ENCODE measurements around the gene PFKFB3.
"Not testable (repeated sequence)": the region's sequence is repeated elsewhere in the genome, so short reads cannot be mapped to it uniquely, and the experiment has no call there.

Gene PFKFB3

DNA sequence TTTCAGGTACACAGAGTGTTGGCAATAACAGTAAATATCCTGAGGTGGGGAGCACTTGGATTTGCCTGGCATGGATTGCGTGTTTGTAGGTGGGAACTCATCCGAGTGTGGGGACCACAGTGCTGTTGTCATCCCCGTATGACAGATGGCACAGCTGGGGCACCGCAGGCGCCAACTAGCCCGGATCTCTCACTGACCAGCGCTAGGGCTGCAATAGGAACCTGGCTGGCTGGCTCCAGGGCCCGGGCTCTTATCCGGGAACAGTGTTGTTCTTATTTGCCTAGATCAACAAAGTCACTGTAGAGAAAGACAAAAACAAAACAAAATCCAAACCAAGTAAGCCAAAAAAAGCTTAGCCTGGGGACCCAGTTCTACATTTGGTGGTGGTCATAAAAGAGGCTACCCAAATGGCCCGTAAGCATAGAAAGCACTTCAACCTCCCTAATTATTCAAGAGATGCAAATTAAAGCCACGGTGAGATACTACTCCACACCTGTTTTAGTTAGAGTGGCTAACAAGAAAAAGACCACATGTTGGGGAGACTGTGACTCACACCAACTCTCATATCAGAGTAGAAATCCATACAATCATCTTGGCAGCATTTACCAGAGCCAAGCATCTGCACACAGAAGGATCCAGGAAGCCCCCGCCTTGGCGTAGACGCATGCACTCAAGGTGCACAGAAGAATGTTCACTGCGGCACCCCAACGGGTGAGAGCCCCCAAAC is 27.2 kb upstream of the PFKFB3 start:
- peak in 39 of 42 donors; percentile 27 to 85 (median 56) for DNase-seq

DNA sequence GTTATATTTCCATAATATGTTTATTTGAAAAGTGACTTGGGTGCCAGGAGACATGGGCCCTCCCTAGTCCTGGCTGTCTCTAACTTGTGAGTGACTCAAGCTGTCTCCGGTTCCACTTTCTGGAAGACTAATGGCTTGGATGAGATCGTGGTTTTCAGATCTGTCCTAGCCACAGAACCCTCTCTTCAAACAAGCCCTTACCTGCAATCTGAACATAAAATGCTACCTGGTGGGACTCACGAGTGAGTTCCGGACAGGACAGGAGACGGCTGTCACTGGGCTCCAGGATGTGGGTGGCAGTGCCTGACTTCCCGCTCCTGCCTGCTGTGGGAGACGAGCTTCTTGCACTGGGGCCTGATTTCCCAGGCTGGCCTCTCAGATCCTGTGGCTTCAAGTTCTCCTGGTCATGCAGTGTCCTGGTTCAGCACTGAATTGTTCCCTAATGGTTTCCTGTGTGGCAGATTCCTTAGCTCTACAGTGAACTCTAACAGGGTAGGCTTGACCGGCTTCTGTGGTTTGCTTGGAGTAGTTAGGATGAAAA is 26.0 kb upstream of the PFKFB3 start:
- no peak for DNase-seq
- intact Hi-C loops (cut with DNase I) = no loop called here

More for the DNA sequence above, 27.2 kb upstream of the PFKFB3 start:
- intact Hi-C loops (cut with DNase I) = no loop called here

DNA sequence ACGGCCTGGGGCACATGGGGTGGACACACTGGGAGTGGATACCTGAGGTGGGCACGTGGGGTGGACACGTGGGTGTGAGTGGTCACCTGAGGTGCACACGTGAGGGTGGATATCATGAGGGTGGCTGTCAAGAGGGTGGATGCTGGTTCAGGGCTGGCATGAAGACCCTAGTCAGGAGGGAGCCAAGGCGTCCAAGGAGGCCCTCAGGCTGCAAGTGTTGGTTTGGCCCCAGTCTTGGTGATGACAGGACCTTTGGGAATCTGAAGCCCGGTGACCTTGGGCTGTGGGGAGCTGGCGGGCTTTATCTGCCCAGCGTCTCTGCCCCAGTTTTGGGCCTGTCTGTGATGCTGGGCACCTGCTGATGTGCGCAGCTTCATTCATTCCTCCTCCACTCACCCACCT is 24.9 kb upstream of the PFKFB3 start:
- intact Hi-C loops (cut with DNase I) = no loop called here

DNA sequence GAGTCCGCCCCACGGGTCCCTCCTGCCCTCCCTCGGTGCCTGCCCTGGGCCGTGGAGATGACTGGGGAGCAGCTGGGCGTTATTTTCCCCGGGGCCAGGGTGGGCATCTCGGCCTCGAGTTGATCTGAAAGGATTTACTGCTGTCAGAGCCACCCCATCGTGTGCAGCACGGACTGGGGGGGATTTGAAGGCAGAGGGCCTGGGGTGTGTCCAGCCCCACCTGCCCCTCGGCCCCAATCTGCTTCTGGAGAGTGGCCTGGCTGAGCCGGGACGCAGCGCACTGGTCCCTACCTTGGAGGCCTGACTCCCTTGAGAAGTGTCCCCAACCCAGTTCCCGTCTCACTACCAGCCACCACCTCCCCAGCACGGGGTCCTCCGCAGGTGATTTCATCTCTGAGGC is 24.2 kb upstream of the PFKFB3 start:
- no peak for DNase-seq
- intact Hi-C loops (cut with DNase I) = no loop called here

More for the DNA sequence above, 24.9 kb upstream of the PFKFB3 start:
- no peak for DNase-seq

DNA sequence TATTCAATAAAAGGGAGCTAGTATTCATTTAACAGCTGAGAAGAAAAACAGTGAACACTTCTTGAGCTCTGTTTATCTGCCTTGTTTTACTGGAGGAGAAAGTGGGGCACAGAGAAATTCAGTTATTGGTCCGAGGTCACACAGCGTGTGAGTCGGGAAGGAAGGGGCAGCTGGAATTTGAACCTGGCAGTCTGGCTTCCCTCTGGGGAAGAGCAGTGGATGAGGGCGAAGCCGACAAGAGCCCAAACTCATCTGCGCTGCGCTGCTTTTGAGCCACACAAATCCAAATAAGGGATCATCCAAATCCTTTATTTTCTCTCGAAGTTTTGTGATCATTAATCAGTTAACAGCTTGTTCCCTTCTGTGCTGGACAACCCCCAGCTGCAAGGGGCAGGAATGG is 23.7 kb upstream of the PFKFB3 start:
- DNase-seq = no peak
- intact Hi-C loops (cut with DNase I) = no loop called here

DNA sequence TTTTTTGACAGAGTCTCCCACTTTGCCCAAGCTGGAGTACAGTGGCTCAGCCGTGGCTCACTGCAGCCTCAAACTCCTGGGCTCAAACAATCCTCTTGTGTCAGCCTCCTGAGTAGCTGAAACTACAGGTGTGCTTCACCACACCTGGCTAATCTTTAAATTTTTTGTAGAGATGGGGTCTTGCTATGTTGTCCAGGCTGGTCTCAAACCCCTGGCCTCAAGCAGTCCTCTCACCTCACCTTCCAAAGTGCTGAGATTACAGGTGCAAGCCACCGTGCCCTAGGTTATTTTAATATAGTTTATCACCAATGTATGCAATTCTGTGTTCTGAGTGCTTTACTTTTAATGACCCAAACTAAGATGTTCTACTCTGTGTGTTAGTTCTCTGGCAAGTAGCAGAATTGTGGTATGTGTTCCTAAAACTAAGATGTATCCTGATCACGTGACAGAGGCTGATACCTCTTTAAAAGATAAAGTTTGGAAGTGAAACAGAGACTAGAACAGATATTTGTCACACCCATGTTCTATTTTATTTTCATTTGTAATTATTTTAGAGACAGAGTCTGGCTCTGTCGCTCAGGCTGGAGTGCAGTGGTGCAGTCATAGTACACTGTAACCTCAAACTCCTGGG is 22.1 kb upstream of the PFKFB3 start:
- intact Hi-C loops (cut with DNase I) = no loop called here
- no peak for DNase-seq

DNA sequence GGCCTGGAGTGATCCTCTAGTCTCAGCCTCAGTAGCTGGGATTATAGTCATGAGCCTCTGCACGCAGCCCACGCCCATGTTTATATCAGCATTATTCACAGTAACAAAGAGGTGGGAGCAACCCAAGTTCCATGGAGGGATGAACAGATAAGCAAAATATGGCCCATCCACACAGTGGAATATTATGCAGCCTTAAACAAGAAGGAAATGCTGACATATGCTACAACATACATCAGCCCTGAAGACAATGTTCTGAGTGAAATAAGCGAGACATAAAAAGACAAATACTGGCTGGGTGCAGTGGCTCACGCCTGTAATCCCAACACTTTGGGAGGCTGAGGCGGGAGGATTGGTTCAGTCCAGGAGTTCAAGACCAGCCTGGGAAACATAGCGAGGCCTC is 21.5 kb upstream of the PFKFB3 start:
- intact Hi-C loops (cut with DNase I) = no loop called here
- no peak for DNase-seq

DNA sequence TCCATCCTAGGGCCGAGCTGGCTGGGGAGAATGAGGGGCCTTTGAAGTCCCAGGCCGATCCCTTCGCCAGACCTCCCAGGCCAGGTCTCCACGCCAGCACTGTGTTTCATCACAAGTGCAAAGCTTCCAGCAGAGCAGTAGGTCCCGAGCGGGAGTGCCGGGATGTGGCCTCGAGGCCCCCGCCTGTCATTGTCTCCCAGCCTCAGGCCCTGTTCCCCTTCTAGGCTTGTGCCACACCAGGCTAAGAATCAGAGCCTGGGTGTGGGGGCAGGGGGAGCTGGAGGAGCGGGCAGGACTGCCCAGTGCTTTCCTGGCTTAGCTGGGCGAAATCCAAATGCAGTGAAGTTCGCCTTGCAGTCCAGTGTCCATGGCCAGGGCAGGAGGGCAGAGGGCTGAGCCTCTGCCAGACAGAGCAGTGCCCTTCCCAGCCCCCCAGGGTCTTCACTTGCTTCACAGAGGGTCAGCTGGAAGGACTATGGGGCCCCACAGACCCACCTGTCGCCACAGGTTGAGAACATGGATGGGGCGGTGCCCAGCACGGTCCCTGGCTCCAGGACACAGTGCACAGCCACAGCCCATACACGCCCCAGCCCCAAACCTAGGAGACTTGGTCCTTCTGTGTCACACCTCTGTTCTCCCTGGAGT is 20.2 kb upstream of the PFKFB3 start:
- intact Hi-C loops (cut with DNase I) = no loop called here
- DNase-seq = no peak

DNA sequence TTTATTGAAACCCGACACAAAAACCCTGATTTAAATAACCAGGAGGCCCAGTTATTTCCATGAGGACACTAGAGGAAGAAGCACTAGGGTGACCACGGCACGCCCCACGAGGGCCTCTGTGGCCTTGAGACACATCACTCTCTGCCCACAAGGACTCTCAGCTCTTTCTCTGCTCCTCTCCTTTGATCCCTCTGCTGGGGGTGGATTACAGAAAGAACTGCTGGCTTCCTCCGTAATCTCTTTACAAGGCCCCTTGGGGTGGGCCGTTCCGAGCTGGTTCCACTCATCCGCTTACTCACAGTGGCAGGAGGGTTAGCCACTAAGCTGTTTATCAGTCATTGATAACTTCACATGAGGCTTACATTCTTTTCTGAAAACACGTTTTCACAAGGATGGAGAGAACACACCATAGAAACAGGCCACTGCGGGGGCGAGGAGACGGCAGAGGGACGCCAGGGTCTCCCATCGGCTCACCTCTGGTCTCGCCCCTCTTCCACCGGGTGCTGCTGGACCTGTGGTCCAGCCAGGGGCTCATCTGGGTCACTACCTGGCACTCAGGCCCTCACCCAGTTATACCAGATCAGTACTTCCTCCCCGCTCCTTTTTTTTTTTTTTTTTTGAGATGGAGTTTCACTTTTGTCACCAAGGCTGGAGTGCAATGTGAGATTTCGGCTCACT is 17.6 kb upstream of the PFKFB3 start:
- DNase-seq = no peak

DNA sequence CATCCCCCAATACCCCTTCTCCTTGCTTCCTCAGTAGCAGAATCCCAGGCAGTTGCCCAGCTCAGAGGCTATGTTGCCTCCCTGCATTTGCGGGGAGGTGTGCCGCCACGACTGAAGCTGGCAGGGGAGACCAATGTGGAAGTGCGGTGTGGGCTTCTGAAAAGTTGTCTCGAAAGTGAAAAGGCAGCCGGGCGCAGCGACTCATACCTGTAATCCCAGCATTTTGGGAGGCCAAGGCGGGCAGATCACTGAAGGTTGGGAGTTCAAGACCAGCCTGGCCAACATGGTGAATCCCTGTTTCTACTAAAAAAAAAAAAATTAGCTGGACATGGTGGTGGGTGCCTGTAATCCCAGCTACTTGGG is 15.9 kb upstream of the PFKFB3 start:
- intact Hi-C loops (cut with DNase I) = no loop called here
- no peak for DNase-seq

More for the DNA sequence above, 17.6 kb upstream of the PFKFB3 start:
- intact Hi-C loops (cut with DNase I) = no loop called here

DNA sequence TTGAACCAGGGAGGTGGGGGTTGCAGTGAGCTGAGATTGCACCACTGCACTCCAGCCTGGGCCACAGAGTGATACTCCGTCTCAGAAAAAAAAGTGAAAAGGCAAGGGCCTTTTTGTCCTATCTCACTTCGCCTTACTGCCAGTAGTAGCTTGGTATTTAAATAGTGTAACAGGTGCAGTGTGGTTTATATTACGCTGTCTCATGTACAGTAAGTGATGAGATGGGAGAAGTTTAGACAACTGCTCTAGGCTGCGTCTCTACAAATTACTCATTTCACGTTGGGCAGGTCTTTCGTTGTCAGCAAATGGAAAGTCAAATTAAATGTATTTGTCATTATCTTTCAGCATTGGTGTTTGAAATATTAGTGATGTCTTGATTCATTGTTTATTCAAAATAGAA is 15.5 kb upstream of the PFKFB3 start:
- no peak for DNase-seq
- intact Hi-C loops (cut with DNase I) = no loop called here

DNA sequence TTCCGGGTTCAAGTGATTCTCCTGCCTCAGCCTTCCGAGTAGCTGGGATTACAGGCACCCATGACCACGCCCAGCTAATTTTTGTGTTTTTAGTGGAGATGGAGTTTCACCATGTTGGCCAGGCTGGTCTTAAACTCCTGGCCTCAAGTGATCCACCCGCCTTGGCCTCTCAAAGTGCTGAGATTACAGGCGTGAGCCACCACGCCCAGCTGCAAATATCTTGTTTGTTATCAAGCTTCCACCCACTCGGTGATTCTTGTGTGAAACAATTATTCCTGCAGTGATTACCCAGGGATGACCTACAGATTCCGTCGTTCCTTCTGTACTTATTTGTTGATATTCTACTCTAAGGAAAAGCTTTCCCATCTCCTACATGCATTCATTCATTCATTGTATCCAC is 12.7 kb upstream of the PFKFB3 start:
- DNase-seq; intact Hi-C loops (cut with DNase I): not testable (repeated sequence)

DNA sequence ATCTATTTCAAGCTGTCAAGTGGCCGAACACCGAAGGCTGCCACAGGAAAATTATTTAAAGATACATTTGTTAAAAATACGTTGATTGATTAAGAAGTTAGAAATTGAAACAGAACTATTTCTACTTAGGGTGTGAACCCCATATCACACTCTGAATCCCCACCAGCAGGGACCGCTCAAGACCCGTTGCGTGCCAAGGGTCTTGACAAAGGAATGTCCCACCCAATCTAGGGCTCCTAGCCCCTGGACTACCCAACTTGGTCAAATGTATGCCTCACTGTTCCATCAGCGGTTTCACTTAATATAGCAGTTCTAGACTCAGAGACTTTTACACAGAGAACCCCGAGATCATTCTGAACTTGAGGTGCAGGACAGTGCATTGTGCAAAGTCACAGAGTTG is 11.6 kb upstream of the PFKFB3 start:
- intact Hi-C loops (cut with DNase I) = no loop called here
- DNase-seq = no peak

DNA sequence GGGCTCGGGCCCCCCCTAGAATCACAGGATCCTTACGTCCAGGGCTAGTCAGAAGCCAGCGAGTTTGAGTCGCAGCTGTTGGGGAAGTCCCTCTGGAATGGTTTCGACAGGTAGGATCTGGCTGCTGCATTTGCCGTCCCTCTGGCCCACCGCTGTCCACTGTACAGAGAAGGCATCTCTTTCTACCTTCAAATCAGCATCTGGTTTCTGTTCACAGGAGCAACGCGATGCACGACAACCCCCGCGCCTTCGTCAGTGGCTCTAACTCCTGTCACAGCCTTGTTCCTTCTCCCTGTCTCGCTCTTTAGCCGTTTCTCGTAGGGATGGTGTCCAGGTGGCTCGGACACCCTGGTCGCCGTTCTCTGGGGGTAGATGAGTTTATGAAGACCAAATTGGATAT is 11.2 kb upstream of the PFKFB3 start:
- no peak for DNase-seq
- intact Hi-C loops (cut with DNase I) = no loop called here

DNA sequence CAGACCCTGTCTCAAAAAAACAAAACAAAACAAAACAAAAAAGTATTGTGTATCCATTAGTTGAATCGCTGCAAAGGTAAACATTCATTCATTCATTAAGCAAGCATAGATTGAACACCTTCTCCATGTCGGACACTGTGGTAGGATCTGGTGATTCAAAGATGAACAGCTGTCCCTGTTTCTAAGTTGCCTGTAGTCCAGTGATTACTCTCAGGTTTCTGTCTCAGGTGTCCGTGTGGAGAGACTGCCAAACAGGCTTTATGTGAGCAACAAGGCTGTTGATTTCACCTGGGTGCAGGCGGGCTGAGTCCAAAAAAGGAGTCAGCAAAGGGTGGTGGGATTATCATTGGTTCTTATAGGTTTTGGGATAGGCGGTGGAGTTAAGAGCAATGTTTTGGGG is 9.4 kb upstream of the PFKFB3 start:
- DNase-seq; intact Hi-C loops (cut with DNase I): not testable (repeated sequence)

DNA sequence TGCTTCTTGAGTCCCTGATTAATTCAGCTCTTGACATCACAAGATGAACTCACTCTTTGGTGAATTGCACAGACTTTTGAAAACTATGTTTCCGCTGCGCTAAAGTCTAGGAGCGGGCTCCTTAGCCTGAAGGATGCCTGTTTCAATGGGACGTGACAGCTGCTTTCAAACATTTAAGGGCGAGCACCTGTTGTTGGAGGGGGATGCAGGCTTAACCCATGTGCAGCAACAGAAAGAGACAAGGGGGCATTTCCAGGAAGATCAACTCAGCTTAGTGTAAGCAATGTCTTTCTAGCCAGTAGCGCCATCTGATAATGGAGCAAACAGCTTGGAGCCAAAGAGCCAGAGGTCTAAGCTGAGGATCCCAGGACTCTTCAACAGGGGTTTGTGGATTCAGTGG is 8.4 kb upstream of the PFKFB3 start:
- DNase-seq = no peak
- intact Hi-C loops (cut with DNase I) = no loop called here

DNA sequence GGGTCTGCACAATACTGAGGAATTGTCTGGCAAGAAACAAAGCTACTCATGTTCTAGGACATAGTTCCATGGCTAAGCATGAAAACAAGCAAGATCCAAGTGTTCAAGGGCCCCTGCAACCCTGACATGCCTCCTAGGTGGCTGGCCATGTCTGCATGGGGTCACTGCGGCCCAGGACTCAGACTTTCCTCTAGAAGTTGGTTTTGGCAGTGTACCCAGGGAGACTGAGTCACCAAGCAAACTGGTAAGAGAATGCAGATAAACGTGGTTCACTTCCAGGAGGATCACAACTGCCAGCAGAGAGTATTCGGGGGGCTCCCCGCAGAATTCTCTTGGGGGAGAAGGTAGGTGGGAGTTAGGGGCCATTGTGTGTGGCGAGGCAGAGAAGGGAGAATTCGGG is 7.4 kb upstream of the PFKFB3 start:
- intact Hi-C loops (cut with DNase I) = no loop called here
- DNase-seq = no peak

DNA sequence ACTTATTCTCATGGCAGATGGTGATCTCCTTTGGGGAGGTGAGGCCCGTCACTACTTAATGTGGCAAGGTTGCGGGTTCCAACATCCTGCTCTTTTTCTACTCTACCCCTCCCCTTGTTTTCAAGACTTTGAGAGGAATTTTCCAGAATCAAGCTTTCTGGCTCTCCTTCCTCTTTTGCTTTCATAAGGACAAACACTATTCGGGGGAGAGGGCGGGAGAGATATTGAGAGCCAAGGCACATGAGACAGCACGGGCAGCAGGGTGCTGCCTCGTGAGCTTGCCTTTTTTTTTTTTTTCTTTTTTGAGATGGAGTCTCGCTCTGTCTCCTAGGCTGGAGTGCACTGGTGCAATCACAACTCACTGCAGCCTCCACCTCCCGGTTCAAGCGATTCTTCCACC is 6.9 kb upstream of the PFKFB3 start:
- intact Hi-C loops (cut with DNase I) = no loop called here
- no peak for DNase-seq

DNA sequence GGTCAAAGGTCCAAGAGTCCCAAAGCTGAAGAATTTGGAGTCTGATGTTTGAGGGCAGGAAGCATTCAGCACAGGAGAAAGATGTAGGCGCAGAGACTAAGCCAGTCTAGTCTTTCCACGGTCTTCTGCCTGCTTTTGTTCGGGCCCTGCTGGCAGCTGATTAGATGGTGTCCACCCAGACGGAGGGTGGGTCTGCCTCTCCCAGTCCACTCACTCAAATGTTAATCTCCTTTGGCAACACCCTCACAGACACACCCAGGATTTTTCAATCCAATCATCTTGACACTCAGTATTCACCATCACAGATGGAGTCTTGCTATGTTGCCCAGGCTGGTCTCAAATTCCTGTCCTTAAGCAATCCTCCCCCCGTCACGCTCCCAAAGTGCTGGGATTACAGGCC is 6.2 kb upstream of the PFKFB3 start:
- intact Hi-C loops (cut with DNase I); DNase-seq: not testable (repeated sequence)

DNA sequence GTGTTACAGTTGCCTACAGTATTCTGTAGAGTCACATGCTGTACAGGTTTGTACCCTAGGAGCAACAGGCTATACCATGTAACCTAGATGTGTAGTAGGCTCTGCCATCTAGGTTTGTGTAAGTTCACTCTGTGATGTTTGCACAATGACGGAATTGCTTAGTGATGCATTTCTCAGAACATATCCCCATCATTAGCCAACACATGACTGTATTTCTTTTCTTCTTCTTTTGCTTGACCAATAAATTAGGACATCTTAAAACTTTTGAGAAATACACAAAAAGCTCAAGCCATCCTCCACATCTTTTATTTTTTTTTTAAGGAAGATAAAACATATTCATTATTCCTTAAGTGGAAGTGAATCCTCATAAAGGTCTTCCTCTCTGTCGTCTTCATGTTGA is 5.4 kb upstream of the PFKFB3 start:
- DNase-seq = no peak

More for the DNA sequence above, 5.4 kb upstream of the PFKFB3 start:
- intact Hi-C loops (cut with DNase I) = no loop called here

Data from head of caudate nucleus (tissue), 42 donors.